ENCODE results near the gene ADARB2. TPM values are rescaled to one million over a fixed set of nuclear protein-coding genes. Genes with fewer than 3 reads are reported as not detected.

ADARB2 gene
- total and polyA plus RNA-seq, 2 experiments from 2014 or later, result 2.0 to 5.0 TPM

DNA sequence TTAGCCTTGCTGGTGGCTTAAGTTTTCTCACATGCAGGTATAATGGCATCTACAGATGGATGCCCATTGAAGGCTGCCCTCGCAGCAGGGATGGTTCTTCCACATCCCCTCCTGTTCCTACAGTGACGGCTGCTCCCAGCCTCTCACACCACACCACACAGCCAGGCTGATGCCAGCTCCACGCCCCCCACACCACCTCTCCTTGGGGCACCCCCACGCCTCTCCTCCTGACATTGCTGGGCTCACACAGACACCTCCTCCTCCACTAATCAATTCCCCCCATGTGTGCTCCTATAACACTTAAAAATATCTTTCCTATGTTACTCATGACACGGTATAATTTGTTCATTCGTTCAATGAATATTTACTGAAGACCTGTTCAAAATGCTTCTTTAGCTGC, 437.1 kb downstream of the ADARB2 start:
- TF ChIP-seq, protein P1, sequence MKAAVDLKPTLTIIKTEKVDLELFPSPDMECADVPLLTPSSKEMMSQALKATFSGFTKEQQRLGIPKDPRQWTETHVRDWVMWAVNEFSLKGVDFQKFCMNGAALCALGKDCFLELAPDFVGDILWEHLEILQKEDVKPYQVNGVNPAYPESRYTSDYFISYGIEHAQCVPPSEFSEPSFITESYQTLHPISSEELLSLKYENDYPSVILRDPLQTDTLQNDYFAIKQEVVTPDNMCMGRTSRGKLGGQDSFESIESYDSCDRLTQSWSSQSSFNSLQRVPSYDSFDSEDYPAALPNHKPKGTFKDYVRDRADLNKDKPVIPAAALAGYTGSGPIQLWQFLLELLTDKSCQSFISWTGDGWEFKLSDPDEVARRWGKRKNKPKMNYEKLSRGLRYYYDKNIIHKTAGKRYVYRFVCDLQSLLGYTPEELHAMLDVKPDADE (IDR thresholded peaks at IDR 0.05), result no peak
- TF ChIP-seq EZH2 (IDR thresholded peaks at IDR 0.05; ENCODE audit: low read depth, unreplicated experiment) (no peak), POLR2AphosphoS5 (IDR thresholded peaks at IDR 0.05; ENCODE audit: low read depth) (no peak), ZNF114 (CRISPR knock-in tag; IDR thresholded peaks at IDR 0.05) (no peak), EZH2phosphoT487 (IDR thresholded peaks at IDR 0.05; ENCODE audit: unreplicated experiment) (no peak), NANOG (IDR thresholded peaks at IDR 0.05; ENCODE audit: borderline replicate concordance) (no peak), ZNF331 (CRISPR knock-in tag; IDR thresholded peaks at IDR 0.05; ENCODE audit: low read depth) (no peak), JUNB (IDR thresholded peaks at IDR 0.05; ENCODE audit: unreplicated experiment) (no peak), CREB1 (CRISPR knock-in tag; IDR thresholded peaks at IDR 0.05; ENCODE audit: low read depth) (no peak), STAT1 (IDR thresholded peaks at IDR 0.05; ENCODE audit: unreplicated experiment) (no peak)
- TF ChIP-seq, protein P2, sequence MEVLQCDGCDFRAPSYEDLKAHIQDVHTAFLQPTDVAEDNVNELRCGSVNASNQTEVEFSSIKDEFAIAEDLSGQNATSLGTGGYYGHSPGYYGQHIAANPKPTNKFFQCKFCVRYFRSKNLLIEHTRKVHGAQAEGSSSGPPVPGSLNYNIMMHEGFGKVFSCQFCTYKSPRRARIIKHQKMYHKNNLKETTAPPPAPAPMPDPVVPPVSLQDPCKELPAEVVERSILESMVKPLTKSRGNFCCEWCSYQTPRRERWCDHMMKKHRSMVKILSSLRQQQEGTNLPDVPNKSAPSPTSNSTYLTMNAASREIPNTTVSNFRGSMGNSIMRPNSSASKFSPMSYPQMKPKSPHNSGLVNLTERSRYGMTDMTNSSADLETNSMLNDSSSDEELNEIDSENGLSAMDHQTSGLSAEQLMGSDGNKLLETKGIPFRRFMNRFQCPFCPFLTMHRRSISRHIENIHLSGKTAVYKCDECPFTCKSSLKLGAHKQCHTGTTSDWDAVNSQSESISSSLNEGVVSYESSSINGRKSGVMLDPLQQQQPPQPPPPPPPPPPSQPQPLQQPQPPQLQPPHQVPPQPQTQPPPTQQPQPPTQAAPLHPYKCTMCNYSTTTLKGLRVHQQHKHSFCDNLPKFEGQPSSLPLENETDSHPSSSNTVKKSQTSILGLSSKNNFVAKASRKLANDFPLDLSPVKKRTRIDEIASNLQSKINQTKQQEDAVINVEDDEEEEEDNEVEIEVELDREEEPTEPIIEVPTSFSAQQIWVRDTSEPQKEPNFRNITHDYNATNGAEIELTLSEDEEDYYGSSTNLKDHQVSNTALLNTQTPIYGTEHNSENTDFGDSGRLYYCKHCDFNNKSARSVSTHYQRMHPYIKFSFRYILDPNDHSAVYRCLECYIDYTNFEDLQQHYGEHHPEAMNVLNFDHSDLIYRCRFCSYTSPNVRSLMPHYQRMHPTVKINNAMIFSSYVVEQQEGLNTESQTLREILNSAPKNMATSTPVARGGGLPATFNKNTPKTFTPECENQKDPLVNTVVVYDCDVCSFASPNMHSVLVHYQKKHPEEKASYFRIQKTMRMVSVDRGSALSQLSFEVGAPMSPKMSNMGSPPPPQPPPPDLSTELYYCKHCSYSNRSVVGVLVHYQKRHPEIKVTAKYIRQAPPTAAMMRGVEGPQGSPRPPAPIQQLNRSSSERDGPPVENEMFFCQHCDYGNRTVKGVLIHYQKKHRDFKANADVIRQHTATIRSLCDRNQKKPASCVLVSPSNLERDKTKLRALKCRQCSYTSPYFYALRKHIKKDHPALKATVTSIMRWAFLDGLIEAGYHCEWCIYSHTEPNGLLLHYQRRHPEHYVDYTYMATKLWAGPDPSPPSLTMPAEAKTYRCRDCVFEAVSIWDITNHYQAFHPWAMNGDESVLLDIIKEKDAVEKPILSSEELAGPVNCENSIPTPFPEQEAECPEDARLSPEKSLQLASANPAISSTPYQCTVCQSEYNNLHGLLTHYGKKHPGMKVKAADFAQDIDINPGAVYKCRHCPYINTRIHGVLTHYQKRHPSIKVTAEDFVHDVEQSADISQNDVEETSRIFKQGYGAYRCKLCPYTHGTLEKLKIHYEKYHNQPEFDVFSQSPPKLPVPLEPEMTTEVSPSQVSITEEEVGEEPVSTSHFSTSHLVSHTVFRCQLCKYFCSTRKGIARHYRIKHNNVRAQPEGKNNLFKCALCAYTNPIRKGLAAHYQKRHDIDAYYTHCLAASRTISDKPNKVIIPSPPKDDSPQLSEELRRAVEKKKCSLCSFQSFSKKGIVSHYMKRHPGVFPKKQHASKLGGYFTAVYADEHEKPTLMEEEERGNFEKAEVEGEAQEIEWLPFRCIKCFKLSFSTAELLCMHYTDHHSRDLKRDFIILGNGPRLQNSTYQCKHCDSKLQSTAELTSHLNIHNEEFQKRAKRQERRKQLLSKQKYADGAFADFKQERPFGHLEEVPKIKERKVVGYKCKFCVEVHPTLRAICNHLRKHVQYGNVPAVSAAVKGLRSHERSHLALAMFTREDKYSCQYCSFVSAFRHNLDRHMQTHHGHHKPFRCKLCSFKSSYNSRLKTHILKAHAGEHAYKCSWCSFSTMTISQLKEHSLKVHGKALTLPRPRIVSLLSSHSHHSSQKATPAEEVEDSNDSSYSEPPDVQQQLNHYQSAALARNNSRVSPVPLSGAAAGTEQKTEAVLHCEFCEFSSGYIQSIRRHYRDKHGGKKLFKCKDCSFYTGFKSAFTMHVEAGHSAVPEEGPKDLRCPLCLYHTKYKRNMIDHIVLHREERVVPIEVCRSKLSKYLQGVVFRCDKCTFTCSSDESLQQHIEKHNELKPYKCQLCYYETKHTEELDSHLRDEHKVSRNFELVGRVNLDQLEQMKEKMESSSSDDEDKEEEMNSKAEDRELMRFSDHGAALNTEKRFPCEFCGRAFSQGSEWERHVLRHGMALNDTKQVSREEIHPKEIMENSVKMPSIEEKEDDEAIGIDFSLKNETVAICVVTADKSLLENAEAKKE (CRISPR knock-in tag; IDR thresholded peaks at IDR 0.05), result no peak
- TF ChIP-seq, protein P3, sequence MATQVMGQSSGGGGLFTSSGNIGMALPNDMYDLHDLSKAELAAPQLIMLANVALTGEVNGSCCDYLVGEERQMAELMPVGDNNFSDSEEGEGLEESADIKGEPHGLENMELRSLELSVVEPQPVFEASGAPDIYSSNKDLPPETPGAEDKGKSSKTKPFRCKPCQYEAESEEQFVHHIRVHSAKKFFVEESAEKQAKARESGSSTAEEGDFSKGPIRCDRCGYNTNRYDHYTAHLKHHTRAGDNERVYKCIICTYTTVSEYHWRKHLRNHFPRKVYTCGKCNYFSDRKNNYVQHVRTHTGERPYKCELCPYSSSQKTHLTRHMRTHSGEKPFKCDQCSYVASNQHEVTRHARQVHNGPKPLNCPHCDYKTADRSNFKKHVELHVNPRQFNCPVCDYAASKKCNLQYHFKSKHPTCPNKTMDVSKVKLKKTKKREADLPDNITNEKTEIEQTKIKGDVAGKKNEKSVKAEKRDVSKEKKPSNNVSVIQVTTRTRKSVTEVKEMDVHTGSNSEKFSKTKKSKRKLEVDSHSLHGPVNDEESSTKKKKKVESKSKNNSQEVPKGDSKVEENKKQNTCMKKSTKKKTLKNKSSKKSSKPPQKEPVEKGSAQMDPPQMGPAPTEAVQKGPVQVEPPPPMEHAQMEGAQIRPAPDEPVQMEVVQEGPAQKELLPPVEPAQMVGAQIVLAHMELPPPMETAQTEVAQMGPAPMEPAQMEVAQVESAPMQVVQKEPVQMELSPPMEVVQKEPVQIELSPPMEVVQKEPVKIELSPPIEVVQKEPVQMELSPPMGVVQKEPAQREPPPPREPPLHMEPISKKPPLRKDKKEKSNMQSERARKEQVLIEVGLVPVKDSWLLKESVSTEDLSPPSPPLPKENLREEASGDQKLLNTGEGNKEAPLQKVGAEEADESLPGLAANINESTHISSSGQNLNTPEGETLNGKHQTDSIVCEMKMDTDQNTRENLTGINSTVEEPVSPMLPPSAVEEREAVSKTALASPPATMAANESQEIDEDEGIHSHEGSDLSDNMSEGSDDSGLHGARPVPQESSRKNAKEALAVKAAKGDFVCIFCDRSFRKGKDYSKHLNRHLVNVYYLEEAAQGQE (IDR thresholded peaks at IDR 0.05; ENCODE audit: unreplicated experiment), result no peak
- TF ChIP-seq, protein P4, sequence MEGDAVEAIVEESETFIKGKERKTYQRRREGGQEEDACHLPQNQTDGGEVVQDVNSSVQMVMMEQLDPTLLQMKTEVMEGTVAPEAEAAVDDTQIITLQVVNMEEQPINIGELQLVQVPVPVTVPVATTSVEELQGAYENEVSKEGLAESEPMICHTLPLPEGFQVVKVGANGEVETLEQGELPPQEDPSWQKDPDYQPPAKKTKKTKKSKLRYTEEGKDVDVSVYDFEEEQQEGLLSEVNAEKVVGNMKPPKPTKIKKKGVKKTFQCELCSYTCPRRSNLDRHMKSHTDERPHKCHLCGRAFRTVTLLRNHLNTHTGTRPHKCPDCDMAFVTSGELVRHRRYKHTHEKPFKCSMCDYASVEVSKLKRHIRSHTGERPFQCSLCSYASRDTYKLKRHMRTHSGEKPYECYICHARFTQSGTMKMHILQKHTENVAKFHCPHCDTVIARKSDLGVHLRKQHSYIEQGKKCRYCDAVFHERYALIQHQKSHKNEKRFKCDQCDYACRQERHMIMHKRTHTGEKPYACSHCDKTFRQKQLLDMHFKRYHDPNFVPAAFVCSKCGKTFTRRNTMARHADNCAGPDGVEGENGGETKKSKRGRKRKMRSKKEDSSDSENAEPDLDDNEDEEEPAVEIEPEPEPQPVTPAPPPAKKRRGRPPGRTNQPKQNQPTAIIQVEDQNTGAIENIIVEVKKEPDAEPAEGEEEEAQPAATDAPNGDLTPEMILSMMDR (conservative IDR thresholded peaks at IDR 0.05; ENCODE audit: low read depth in 2 of 2), result no peak
- ATAC-seq (no peak), DNase-seq (ENCODE audit: low spot score) (no peak)
- Mint-ChIP-seq H3K27me3 (ENCODE audit: insufficient read depth, low read depth, poor library complexity) (peaks cover 7% of the 10 kb centered on the region), H3K4me1 (peaks cover 17% of the 10 kb centered on the region), H3K4me3 (no peak overlapping the region), H3K9me3 (peaks cover 15% of the 10 kb centered on the region; the same call in 2 of the 3 replicates), H3K36me3 (ENCODE audit: low read depth) (peaks cover 15% of the 10 kb centered on the region), H3K27ac (no peak overlapping the region; the same call in 1 of the 2 replicates)
- H3K4me1 ChIP-seq (ENCODE audit: insufficient read depth), result peaks cover 6% of the 10 kb centered on the region; the same call in 1 of the 2 replicates
- no peaks in the 10 kb centered on the region for H4K20me1 ChIP-seq (replicated peaks; ENCODE audit: insufficient read depth)
- no peaks in the 10 kb centered on the region for H3K27me3 ChIP-seq (ENCODE audit: insufficient read depth)
- 0 out of 2 replicates have a peak, but pooled peaks cover 2% of the 10 kb centered on the region for H3F3A ChIP-seq (replicated peaks; ENCODE audit: low read depth)
- no peaks in the 10 kb centered on the region for H3K9me2 ChIP-seq (ENCODE audit: insufficient read depth)
- H3K4me3 ChIP-seq, result no peak overlapping the region
- no peak overlapping the region for H3K4me2 ChIP-seq
- H3K79me2 ChIP-seq (replicated peaks; ENCODE audit: insufficient read depth), result no peaks in the 10 kb centered on the region
- no peak overlapping the region for H2AFZ ChIP-seq
- no peak overlapping the region for H3K27ac ChIP-seq (ENCODE audit: low read depth)
- no peaks in the 10 kb centered on the region for H3K36me3 ChIP-seq (ENCODE audit: insufficient read depth)
